K562 (cell line): ENCODE measurements around the gene TTC6. TPM values are rescaled to one million over a fixed set of nuclear protein-coding genes. Genes with fewer than 3 reads are reported as not detected.

ENCODE experiments used
- ATAC-seq: fragments of 200-7000 bp; cut with Tn5 transposase; 3 replicates; pipeline ENCODE4 v1.9.1; 2020; ENCODE audit warnings: moderate library complexity
- BruUV-seq: library from RNA; stranded (reverse); fragments of 400-500 nt; replicated peaks from 2 replicates; lab custom pipeline; 2021; lab: Mats Ljungman, UMichigan
- CTCF ChIA-PET: fragments of 300-600 bp; formaldehyde crosslinking; extraction: SDS; loops from one replicate; lab custom pipeline; 2021; ENCODE audit warnings: low intra/inter-chr PET ratio; lab: Yijun Ruan, JAX
- POLR2A ChIA-PET: fragments of 300-600, 350-650 bp; sonication (Branson Sonifier 250); formaldehyde crosslinking; extraction: SDS; loops from one replicate; lab custom pipeline; 2021; ENCODE audit warnings: antibody characterized with exemption, inconsistent platforms; lab: Yijun Ruan, JAX
- DNase-seq, 4 experiments: peaks; one replicate each; pipeline versions ENCODE4 v3.0.0 to v3.0.0-alpha.2; 2011 to 2018; ENCODE audit warnings: low spot score in 3 of 4, mixed read lengths in 3 of 4; ENCODE audit errors: extremely low read depth in 1 of 4
- FAIRE-seq: peaks from 2 replicates; lab custom pipeline; 2011; peaks lifted over from hg19 to GRCh38; lab: Jason Lieb, UNC
- H2AFZ ChIP-seq: 2 replicates; pipeline ENCODE4 v1.6.0; 2011; ENCODE audit warnings: low read depth, low read length, control low read depth, inconsistent platforms
- H3K27ac ChIP-seq: fragments of 200-600 bp; 3 replicates; pipeline ENCODE4 v1.8.0; 2011; ENCODE audit warnings: low read depth, mild to moderate bottlenecking, control low read depth, inconsistent platforms, low read length, moderate library complexity, mixed read lengths; ENCODE audit errors: extremely low read depth
- H3K27me3 ChIP-seq, 2 experiments: fragments of 300-600 bp in 1 of 2; 2 replicates in 1 of 2; 3 replicates in 1 of 2; pipeline versions ENCODE4 v1.6.0 to v1.8.0; 2011; ENCODE audit warnings: inconsistent platforms in 2 of 2, low read length in 2 of 2, mild to moderate bottlenecking in 1 of 2, mixed read lengths in 1 of 2, moderate library complexity in 1 of 2; ENCODE audit not compliant: control insufficient read depth in 2 of 2, insufficient read depth in 2 of 2
- H3K36me3 ChIP-seq: fragments of 300-600 bp; 3 replicates; pipeline ENCODE4 v1.8.0; 2011; ENCODE audit warnings: mild to moderate bottlenecking, low read length, inconsistent platforms; ENCODE audit not compliant: control insufficient read depth, insufficient read depth
- H3K4me1 ChIP-seq, 2 experiments: fragments of 200-600 bp in 1 of 2; replicated peaks in 1 of 2; 2 replicates in 1 of 2; 3 replicates in 1 of 2; pipeline versions ENCODE4 v1.5.1 to v1.8.0; 2011; ENCODE audit warnings: inconsistent platforms in 2 of 2, low read length in 2 of 2, mild to moderate bottlenecking in 1 of 2, mixed read lengths in 1 of 2, moderate library complexity in 1 of 2; ENCODE audit not compliant: control insufficient read depth in 2 of 2, insufficient read depth in 2 of 2
- H3K4me2 ChIP-seq: 2 replicates; pipeline ENCODE4 v1.6.1; 2011; ENCODE audit warnings: low read length, control low read depth, inconsistent platforms, mixed read lengths; ENCODE audit not compliant: insufficient read depth
- H3K4me3 ChIP-seq: fragments of 200-600 bp; sonication (generic), shearing (Covaris generic); 2 replicates; pipeline ENCODE4 v1.5.1; 2016; ENCODE audit warnings: control low read depth, inconsistent platforms
- H3K79me2 ChIP-seq: fragments of 200-600 bp; 3 replicates; pipeline ENCODE4 v1.8.0; 2011; ENCODE audit warnings: low read length, inconsistent platforms; ENCODE audit not compliant: control insufficient read depth, insufficient read depth
- H3K9ac ChIP-seq, 2 experiments: 2 replicates each; pipeline versions ENCODE4 v1.6.0 to v1.6.1; 2011; ENCODE audit warnings: low read depth in 2 of 2, low read length in 2 of 2, control low read depth in 1 of 2, inconsistent platforms in 1 of 2, mild to moderate bottlenecking in 1 of 2, mixed read lengths in 1 of 2; ENCODE audit not compliant: insufficient read depth in 1 of 2
- H3K9me1 ChIP-seq: one replicate; pipeline ENCODE4 v1.6.0; 2011; ENCODE audit warnings: inconsistent platforms, mild to moderate bottlenecking, low read length, moderate library complexity; ENCODE audit not compliant: control insufficient read depth, insufficient read depth
- H3K9me3 ChIP-seq: replicated peaks from 2 replicates; pipeline ENCODE4 v1.5.1; 2011; ENCODE audit warnings: low read depth, low read length, inconsistent platforms; ENCODE audit not compliant: control insufficient read depth, insufficient read depth
- H4K20me1 ChIP-seq: replicated peaks from 2 replicates; pipeline ENCODE4 v1.6.1; 2011; ENCODE audit warnings: low read length, inconsistent platforms, mixed read lengths; ENCODE audit not compliant: control insufficient read depth, insufficient read depth
- BCL6 ChIP-seq: fragments of 250-450 bp; sonication (Bioruptor Pico); IDR thresholded peaks from 2 replicates; pipeline ENCODE4 v1.4.0; 2020
- BCLAF1 ChIP-seq, 2 experiments: fragments of 450-650 bp in 1 of 2; IDR thresholded peaks; 2 replicates each; pipeline ENCODE4 v1.6.1; 2011 to 2017; ENCODE audit warnings: low read depth in 2 of 2, antibody characterized with exemption in 1 of 2, borderline replicate concordance in 1 of 2, low read length in 1 of 2, mild to moderate bottlenecking in 1 of 2, mixed read lengths in 1 of 2; ENCODE audit not compliant: control insufficient read depth in 1 of 2
- BRF1 ChIP-seq: IDR thresholded peaks from 3 replicates; pipeline ENCODE4 v1.6.1; 2011; ENCODE audit warnings: borderline replicate concordance, mild to moderate bottlenecking; ENCODE audit not compliant: insufficient read length; ENCODE audit errors: extremely low read depth
- CCAR2 ChIP-seq: fragments of 200-400 bp; formaldehyde crosslinking; IDR thresholded peaks from 2 replicates; pipeline ENCODE4 v1.6.1; 2017; ENCODE audit warnings: mild to moderate bottlenecking, low read depth, low read length
- CREB1 ChIP-seq, 2 experiments: sonication (generic) in 1 of 2; formaldehyde crosslinking in 1 of 2; IDR thresholded peaks; 2 replicates each; pipeline versions ENCODE4 v1.6.1 to v1.8.0; 2012 to 2022; ENCODE audit warnings: inconsistent platforms in 1 of 2, mild to moderate bottlenecking in 1 of 2, missing genetic modification reagents in 1 of 2, moderate library complexity in 1 of 2
- HNRNPK ChIP-seq: fragments of 200-400 bp; formaldehyde crosslinking; IDR thresholded peaks from one replicate; pipeline ENCODE4 v1.6.1; 2018; ENCODE audit warnings: mild to moderate bottlenecking, low read depth, low read length; ENCODE audit not compliant: poor library complexity, severe bottlenecking
- HOXB6 ChIP-seq: fragments of 250-450 bp; sonication (Bioruptor Pico); IDR thresholded peaks from 2 replicates; pipeline ENCODE4 v1.5.1; 2022; ENCODE audit warnings: mild to moderate bottlenecking, borderline replicate concordance
- HSF4 ChIP-seq: fragments of 250-450 bp; sonication (Bioruptor Pico); IDR thresholded peaks from 2 replicates; pipeline ENCODE4 v2.1.2; 2022; ENCODE audit warnings: mild to moderate bottlenecking, moderate library complexity, borderline replicate concordance
- SP1 ChIP-seq: sonication (generic); formaldehyde crosslinking; IDR thresholded peaks from 2 replicates; pipeline ENCODE4 v1.8.1; 2022; ENCODE audit warnings: mild to moderate bottlenecking, missing genetic modification reagents
- ZBTB17 ChIP-seq: fragments of 450-650 bp; formaldehyde crosslinking; IDR thresholded peaks from 2 replicates; pipeline ENCODE4 v1.4.0; 2020; ENCODE audit warnings: mild to moderate bottlenecking
- ZBTB2 ChIP-seq: fragments of 450-650 bp; IDR thresholded peaks from 2 replicates; pipeline ENCODE4 v1.6.1; 2016; ENCODE audit warnings: antibody characterized with exemption
- ZNF184 ChIP-seq: sonication (generic); formaldehyde crosslinking; IDR thresholded peaks from 2 replicates; pipeline ENCODE4 v1.5.0; 2020; ENCODE audit warnings: missing genetic modification reagents
- ZNF518B ChIP-seq: fragments of 250-450 bp; sonication (Bioruptor Pico); IDR thresholded peaks from 2 replicates; pipeline ENCODE4 v1.5.0; 2021; ENCODE audit warnings: mild to moderate bottlenecking, moderate library complexity
- WGBS: fragments of 100-300 bp; shearing (Covaris generic); methylation state at CpG from one replicate; pipeline ENCODE4 v1.1.6; 2016; ENCODE audit warnings: low coverage, mixed read lengths; ENCODE audit not compliant: insufficient coverage; ENCODE audit errors: missing lambda C conversion rate; 5-methylcytosine and 5-hydroxymethylcytosine counted together
- in situ Hi-C: fragments of 300-500 bp; cut with MboI; formaldehyde crosslinking; loops from 4 replicates; pipeline ENCODE4 v1.15.0; 2018; ENCODE audit warnings: inconsistent platforms, mixed read lengths
- intact Hi-C: fragments of 100-400 bp; cut with micrococcal nuclease; formaldehyde crosslinking; loops from 2 replicates; pipeline ENCODE4 v1.14.2; 2022
- polyA plus RNA-seq, 8 experiments: library from polyadenylated mRNA; depleted of rRNA in 4 of 8; stranded (reverse) in 5 of 8; unstranded in 3 of 8; fragments of >200 nt; fragmentation: Nextera tagmentation in 2 of 8; fragmentation: Illumina TruSeq in 1 of 8; extraction: Ambion mirVana in 2 of 8; extraction: Trizol in 1 of 8; gene quantifications; 2 replicates each; pipeline versions ENCODE4 v1.2.1 to v1.2.3, GENCODE V29; 2011 to 2014; ENCODE audit warnings: inconsistent platforms in 1 of 8, missing spikeins in 1 of 8
- total RNA-seq, 7 experiments: library from RNA; depleted of rRNA in 6 of 7; stranded (reverse); fragments of >200 nt in 6 of 7; fragmentation: Illumina TruSeq in 2 of 7; extraction: Trizol in 2 of 7; gene quantifications; 2 replicates each; pipeline versions ENCODE4 v1.2.1 to v1.2.3, GENCODE V29; 2011 to 2021; ENCODE audit warnings: low replicate concordance in 1 of 7

The TTC6 gene
- total and polyA plus RNA-seq, 9 of the 15 experiments (the other 6 are each of a cell fraction or from before 2014, with no cell fraction given): 0.04 to 0.23 (median 0.08) TPM; not detected in 5

- Histone ChIP-seq H4K20me1 (no peaks in the 10 kb centered on the region), H3K9me3 (no peaks in the 10 kb centered on the region), H3K27ac (no peak overlapping the region), H3K4me1 (peaks cover 0 to 11% of the 10 kb centered on the region in 2 experiments; a peak in 2 of 5 replicates), H3K9me1 (no peaks in the 10 kb centered on the region), H3K4me3 (no peak overlapping the region), H3K4me2 (no peak overlapping the region), H3K79me2 (peaks cover 2% of the 10 kb centered on the region; the same call in 2 of the 3 replicates), H2AFZ (no peak overlapping the region), H3K27me3 (no peaks in the 10 kb centered on the region), H3K9ac (no peak overlapping the region), H3K36me3 (no peaks in the 10 kb centered on the region)
- POLR2A ChIA-PET: no interaction called here
- FAIRE-seq: no peak
- in situ Hi-C loops (loop anchor here (25.0 kb wide), 1 partner anchor 328 kb away; no protein-coding TSS in a partner anchor), intact Hi-C loops (no loop called here)
- no TSS peak for BruUV-seq
- ATAC-seq: no peak
- 70% methylated on average over 6 of the region's 6 CpGs for WGBS
- CTCF ChIA-PET: no interaction called here
- DNase-seq: no peak
- TF ChIP-seq HOXB6: no peak
- TF ChIP-seq CREB1 (IDR thresholded peaks at IDR 0.05): no peak
- no peak for TF ChIP-seq CREB1 (CRISPR knock-in tag; IDR thresholded peaks at IDR 0.05)
- no peak for TF ChIP-seq BRF1
- no peak for TF ChIP-seq ZBTB2
- no peak for TF ChIP-seq ZNF184
- TF ChIP-seq BCLAF1 (IDR thresholded peaks at IDR 0.05; ENCODE audit: borderline replicate concordance in 1 of 2, control insufficient read depth in 1 of 2, low read depth in 2 of 2, low read length in 1 of 2): no peak
- TF ChIP-seq ZBTB17: no peak
- no peak for TF ChIP-seq HSF4
- no peak for TF ChIP-seq SP1 (CRISPR knock-in tag)
- no peak for TF ChIP-seq ZNF518B (CRISPR knock-in tag)
- no peak for TF ChIP-seq CCAR2
- no peak for TF ChIP-seq BCL6 (CRISPR knock-in tag)
- TF ChIP-seq HNRNPK: no peak
Observed at GRCh38 chr14:37589715-37590427, 5.6 kb upstream of the TTC6 start.
